Measurements from ENCODE around the gene ADARB1. TPM values are rescaled to one million over a fixed set of nuclear protein-coding genes. Genes with fewer than 3 reads are reported as not detected.

ADARB1 gene
- total and polyA plus RNA-seq, 3 experiments from 2014 or later: 11.8 to 29.5 (median 28.9) TPM

- POLR2A ChIA-PET: no interaction called here
- CTCF ChIA-PET: interaction anchor here (0.9 kb wide), 1 partner anchor 38 kb away, joined by 3 read pairs; no protein-coding TSS in a partner anchor
- H3K4me3 Mint-ChIP-seq: peak overlapping the region; percentile 7 to 61 (median 57)
- Histone ChIP-seq H3K27me3 (ENCODE audit: insufficient read depth, low read length, poor library complexity, severe bottlenecking) (no peaks in the 10 kb centered on the region), H3K9me3 (ENCODE audit: low read length) (no peaks in the 10 kb centered on the region), H3K27ac (ENCODE audit: low read depth, low read length) (peak overlapping the region; percentile 58), H3K4me3 (ENCODE audit: low read length) (no peak overlapping the region), H3K36me3 (ENCODE audit: insufficient read depth, low read length) (peaks cover 25% of the 10 kb centered on the region), H3K4me1 (ENCODE audit: insufficient read depth, low read length) (peaks cover 22% of the 10 kb centered on the region)
- H3K9me3 Mint-ChIP-seq: no peaks in the 10 kb centered on the region
- H3K27ac Mint-ChIP-seq: peak overlapping the region; percentile 61 to 96 (median 88)
- DNase-seq: no peak
- H3K4me1 Mint-ChIP-seq: peaks cover 16 to 25% (median 24%) of the 10 kb centered on the region in 3 donors
- H3K36me3 Mint-ChIP-seq: peaks cover 7 to 51% (median 11%) of the 10 kb centered on the region in 3 donors
- H3K27me3 Mint-ChIP-seq: no peaks in the 10 kb centered on the region
These were observed 191.5 kb downstream of the ADARB1 start for GRCh38 chr21:45265721-45266517.

DNA sequence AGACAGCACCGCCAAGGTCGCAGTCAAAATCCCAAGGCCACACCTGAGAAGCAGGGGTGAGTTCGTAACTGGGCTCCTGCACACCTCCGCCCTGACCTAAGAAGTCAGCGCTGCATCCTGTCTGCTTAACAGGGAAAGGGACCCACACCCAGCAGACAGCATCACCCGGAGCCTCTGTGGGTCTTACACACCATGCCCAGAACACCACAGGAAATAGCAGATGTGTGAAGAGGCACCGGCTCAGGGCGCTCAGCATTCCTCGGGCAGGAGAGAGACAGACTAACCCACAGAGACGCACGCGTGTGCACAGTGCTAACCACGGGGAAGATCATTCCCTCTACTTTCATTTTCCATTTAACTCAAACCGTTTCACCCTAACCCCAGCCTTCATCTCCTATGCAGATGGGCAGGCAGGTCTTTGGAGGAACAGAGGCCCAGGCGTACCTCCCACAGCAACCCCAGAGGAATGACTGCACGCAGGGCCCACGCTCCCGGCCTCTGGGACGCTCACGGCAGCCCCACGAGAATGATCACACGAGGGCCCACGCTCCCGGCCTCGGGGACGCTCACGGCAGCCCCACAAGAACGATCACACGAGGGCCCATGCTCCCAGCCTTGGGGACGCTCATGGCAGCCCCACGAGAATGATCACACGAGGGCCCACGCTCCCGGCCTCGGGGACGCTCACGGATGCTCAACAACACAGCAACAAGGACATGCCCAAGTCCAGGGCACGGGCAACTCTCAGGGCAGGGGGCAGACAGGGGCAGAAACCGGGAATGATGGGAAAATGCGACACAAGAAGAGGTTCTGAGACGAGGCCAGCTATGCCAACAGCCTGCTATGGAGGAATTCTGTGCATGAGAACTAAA is 192.4 kb downstream of the ADARB1 start:
- H3K4me3 Mint-ChIP-seq: peak overlapping the region; percentile 7 to 63 (median 57)

DNA sequence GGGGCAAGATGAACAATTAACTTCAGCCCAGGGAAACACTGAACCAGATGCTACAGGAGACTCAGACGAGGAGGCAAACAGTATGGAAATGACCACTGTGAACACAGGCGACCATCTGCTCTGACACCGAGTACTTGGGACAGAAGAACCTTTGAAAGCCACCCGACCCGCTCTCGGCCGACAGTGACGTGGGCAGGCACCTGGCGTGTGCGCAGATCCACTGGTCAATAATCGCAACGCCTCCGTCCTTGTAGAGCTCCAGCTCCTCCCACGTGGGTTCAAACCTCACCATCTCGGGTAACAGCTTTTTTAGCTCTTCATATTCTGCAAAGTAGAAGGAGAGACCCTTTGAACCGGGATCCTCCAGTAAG is 193.0 kb downstream of the ADARB1 start:
- POLR2A ChIA-PET: no interaction called here
- H3K36me3 Mint-ChIP-seq: peaks cover 7 to 51% (median 11%) of the 10 kb centered on the region in 3 donors
- CTCF ChIA-PET: no interaction called here
- H3K9me3 Mint-ChIP-seq: no peaks in the 10 kb centered on the region
- H3K9me3 ChIP-seq (ENCODE audit: low read length): no peaks in the 10 kb centered on the region
- peaks cover 22% of the 10 kb centered on the region for H3K4me1 ChIP-seq (ENCODE audit: insufficient read depth, low read length)
- no peaks in the 10 kb centered on the region for H3K27me3 Mint-ChIP-seq
- no peaks in the 10 kb centered on the region for H3K27me3 ChIP-seq (ENCODE audit: insufficient read depth, low read length, poor library complexity, severe bottlenecking)
- no peak for DNase-seq
- peak overlapping the region; percentile 61 to 96 (median 84) for H3K27ac Mint-ChIP-seq
- no peak overlapping the region for H3K27ac ChIP-seq (ENCODE audit: low read depth, low read length)
- H3K4me3 Mint-ChIP-seq: peak overlapping the region in 2 of 7 donors; percentile 5 to 63
- peaks cover 16 to 26% (median 24%) of the 10 kb centered on the region in 3 donors for H3K4me1 Mint-ChIP-seq
- H3K36me3 ChIP-seq (ENCODE audit: insufficient read depth, low read length): peaks cover 39% of the 10 kb centered on the region
- H3K4me3 ChIP-seq (ENCODE audit: low read length): no peak overlapping the region

More for the DNA sequence above, 192.4 kb downstream of the ADARB1 start:
- H3K4me3 ChIP-seq (ENCODE audit: low read length): peak overlapping the region; percentile 38
- Mint-ChIP-seq H3K36me3 (peaks cover 7 to 51% (median 11%) of the 10 kb centered on the region in 3 donors), H3K9me3 (no peaks in the 10 kb centered on the region), H3K27me3 (no peaks in the 10 kb centered on the region), H3K27ac (peak overlapping the region; percentile 61 to 96 (median 84)), H3K4me1 (peaks cover 16 to 26% (median 24%) of the 10 kb centered on the region in 3 donors)
- peak overlapping the region; percentile 58 for H3K27ac ChIP-seq (ENCODE audit: low read depth, low read length)
- H3K9me3 ChIP-seq (ENCODE audit: low read length): no peaks in the 10 kb centered on the region
- CTCF ChIA-PET: interaction anchor here (0.9 kb wide), 1 partner anchor 39 kb away, joined by 3 read pairs; no protein-coding TSS in a partner anchor
- DNase-seq: peak; percentile 30 to 78 (median 50)
- H3K27me3 ChIP-seq (ENCODE audit: insufficient read depth, low read length, poor library complexity, severe bottlenecking): no peaks in the 10 kb centered on the region
- H3K36me3 ChIP-seq (ENCODE audit: insufficient read depth, low read length): peaks cover 33% of the 10 kb centered on the region
- POLR2A ChIA-PET: no interaction called here
- peaks cover 22% of the 10 kb centered on the region for H3K4me1 ChIP-seq (ENCODE audit: insufficient read depth, low read length)

DNA sequence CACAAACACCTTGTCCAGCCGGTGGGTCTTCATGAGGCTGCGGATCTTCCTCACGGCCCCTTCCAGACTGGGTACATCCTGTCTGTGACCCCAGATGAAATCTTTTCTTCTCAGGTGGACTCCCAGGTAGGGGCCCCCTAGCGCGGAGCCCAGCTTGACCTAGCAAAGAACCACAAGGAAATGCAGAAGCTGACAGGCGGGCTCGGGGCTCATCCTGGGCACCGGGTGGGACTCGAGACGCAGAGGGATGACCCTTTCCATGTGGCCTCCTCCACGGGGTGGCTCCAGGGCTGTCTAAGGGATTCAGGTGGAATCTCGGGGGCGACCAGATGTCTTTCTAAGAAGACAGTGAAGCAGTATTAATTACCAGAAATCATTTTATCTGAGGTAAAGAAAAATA is 195.5 kb downstream of the ADARB1 start:
- no peaks in the 10 kb centered on the region for H3K27me3 Mint-ChIP-seq
- H3K9me3 Mint-ChIP-seq: no peaks in the 10 kb centered on the region
- POLR2A ChIA-PET: no interaction called here
- H3K4me3 Mint-ChIP-seq: no peak overlapping the region
- no peaks in the 10 kb centered on the region for H3K9me3 ChIP-seq (ENCODE audit: low read length)
- no peak for DNase-seq
- peaks cover 16 to 26% (median 24%) of the 10 kb centered on the region in 3 donors for H3K4me1 Mint-ChIP-seq
- H3K4me1 ChIP-seq (ENCODE audit: insufficient read depth, low read length): peaks cover 22% of the 10 kb centered on the region
- CTCF ChIA-PET: no interaction called here
- H3K36me3 Mint-ChIP-seq: peaks cover 7 to 33% (median 8%) of the 10 kb centered on the region in 3 donors
- no peak overlapping the region for H3K27ac Mint-ChIP-seq
- H3K36me3 ChIP-seq (ENCODE audit: insufficient read depth, low read length): peaks cover 32% of the 10 kb centered on the region
- no peak overlapping the region for H3K27ac ChIP-seq (ENCODE audit: low read depth, low read length)
- no peak overlapping the region for H3K4me3 ChIP-seq (ENCODE audit: low read length)
- no peaks in the 10 kb centered on the region for H3K27me3 ChIP-seq (ENCODE audit: insufficient read depth, low read length, poor library complexity, severe bottlenecking)

- H3K27ac Mint-ChIP-seq: peak overlapping the region in 2 of 8 donors; percentile 10 to 55
- DNase-seq: no peak
- H3K9me3 Mint-ChIP-seq: no peaks in the 10 kb centered on the region
- ChIA-PET POLR2A (no interaction called here), CTCF (no interaction called here)
- H3K27me3 ChIP-seq (ENCODE audit: insufficient read depth, low read length, poor library complexity, severe bottlenecking): no peaks in the 10 kb centered on the region
- H3K27me3 Mint-ChIP-seq: no peaks in the 10 kb centered on the region
- H3K36me3 ChIP-seq (ENCODE audit: insufficient read depth, low read length): peaks cover 27% of the 10 kb centered on the region
- H3K4me3 ChIP-seq (ENCODE audit: low read length): no peak overlapping the region
- no peaks in the 10 kb centered on the region for H3K9me3 ChIP-seq (ENCODE audit: low read length)
- peaks cover 19% of the 10 kb centered on the region for H3K4me1 ChIP-seq (ENCODE audit: insufficient read depth, low read length)
- peaks cover 16 to 26% (median 24%) of the 10 kb centered on the region in 3 donors for H3K4me1 Mint-ChIP-seq
- H3K4me3 Mint-ChIP-seq: no peak overlapping the region
- H3K27ac ChIP-seq (ENCODE audit: low read depth, low read length): no peak overlapping the region
- H3K36me3 Mint-ChIP-seq: peaks cover 7 to 29% (median 9%) of the 10 kb centered on the region in 3 donors
These were observed 196.0 kb downstream of the ADARB1 start for GRCh38 chr21:45270306-45270821.

Other genes with a start within 250 kb of the ADARB1 start
- 10 to 100 TPM; 48.2 to 50.8 TPM for gene PTTG1IP, start 200.9 kb upstream of the ADARB1 start, total RNA-seq
- gene PTTG1IP, start 200.9 kb upstream of the ADARB1 start, polyA plus RNA-seq: 69.8 TPM
- gene ITGB2, start 153.7 kb upstream of the ADARB1 start, total RNA-seq: 100 to 1,000 TPM; 159 to 165 TPM
- 847 TPM for gene ITGB2, start 153.7 kb upstream of the ADARB1 start, polyA plus RNA-seq
- gene SLX9, start 134.6 kb upstream of the ADARB1 start, total RNA-seq: 10 to 100 TPM; 68.1 to 71.1 TPM
- gene SLX9, start 134.6 kb upstream of the ADARB1 start, polyA plus RNA-seq: 14.3 TPM
- 10 to 100 TPM; 13.5 to 14.5 TPM for gene POFUT2, start 213.3 kb downstream of the ADARB1 start, total RNA-seq
- 4.9 TPM for gene POFUT2, start 213.3 kb downstream of the ADARB1 start, polyA plus RNA-seq

All from CD8-positive, alpha-beta memory T cell (primary cell).